ENCODE data around the gene TMC7.

The TMC7 gene

DNA sequence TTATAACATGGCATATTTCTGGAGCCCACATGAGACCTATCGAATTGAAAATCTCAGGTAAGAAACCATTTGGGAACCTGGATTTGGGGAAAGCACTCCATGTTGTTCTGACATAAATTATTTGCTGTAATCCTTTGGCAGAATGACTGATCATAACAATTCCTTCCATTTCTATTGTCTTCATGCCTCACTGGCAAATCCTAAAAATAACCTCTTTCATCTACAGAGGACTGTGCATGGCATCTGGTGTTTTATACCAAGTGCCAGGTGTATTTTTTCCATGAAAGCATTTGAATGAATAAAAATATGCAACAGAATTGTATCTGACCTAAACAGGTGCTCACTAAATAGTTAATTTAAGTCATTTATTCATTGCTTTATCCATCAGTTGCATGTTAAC is 50.0 kb downstream of the TMC7 start:
- DNase-seq: peak in 1 of 14 donors; percentile 94

DNA sequence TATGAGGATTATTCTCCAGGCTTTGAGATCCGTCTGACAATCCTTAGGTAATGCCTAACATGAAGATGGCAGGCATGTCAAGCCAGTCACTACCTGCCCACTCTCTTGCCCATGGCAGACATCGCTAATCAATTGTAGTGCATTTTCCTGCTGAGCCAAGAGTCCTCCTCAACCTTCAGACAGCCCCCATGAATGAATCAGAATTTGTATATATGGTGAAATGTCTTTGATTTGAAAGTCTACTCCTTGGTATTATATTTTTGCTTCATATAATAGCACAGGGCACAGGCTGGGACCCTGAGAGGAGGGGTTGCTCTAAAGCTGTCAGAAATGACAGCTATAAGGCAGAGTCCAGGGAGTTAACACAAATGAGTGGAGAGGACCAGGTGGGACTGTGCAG is 56.7 kb downstream of the TMC7 start:
- no peak for DNase-seq

DNA sequence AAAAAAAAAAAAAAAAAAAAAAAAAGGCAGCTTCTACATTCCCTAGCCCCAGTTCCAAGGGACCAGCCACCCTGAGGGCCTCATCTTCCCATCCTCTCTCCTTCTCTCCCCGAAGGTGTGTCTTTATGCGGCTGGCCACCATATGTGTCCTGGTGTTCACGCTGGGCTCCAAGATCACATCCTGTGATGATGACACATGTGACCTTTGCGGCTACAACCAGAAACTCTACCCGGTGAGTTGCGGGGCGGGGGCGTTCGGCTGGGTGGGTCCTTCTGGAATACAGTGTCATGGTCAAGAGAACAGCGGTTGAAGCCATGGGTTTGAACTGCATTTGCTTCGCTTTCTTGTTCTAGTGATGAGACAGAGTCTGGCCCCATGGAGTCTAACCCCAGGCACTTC is 61.0 kb downstream of the TMC7 start:
- DNase-seq: no peak

DNA sequence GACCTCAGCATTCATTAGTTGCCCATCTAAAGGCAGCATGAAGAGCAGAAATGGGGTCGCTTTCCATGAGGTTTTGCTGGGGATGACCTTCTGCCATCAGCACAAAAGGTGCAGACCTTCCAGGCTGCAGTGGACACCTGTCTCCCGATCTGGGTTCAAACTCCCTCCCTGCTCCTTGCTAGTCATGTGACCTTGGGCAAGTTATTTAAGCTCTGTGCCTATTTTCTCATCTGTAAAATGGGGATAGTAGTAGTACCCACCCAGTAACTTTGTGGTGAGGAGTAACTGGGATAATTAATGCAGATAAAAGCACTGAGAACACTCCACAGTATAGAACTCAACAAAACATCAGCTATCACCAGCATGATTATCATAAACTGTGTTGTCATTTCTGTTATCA is 62.3 kb downstream of the TMC7 start:
- DNase-seq: no peak

DNA sequence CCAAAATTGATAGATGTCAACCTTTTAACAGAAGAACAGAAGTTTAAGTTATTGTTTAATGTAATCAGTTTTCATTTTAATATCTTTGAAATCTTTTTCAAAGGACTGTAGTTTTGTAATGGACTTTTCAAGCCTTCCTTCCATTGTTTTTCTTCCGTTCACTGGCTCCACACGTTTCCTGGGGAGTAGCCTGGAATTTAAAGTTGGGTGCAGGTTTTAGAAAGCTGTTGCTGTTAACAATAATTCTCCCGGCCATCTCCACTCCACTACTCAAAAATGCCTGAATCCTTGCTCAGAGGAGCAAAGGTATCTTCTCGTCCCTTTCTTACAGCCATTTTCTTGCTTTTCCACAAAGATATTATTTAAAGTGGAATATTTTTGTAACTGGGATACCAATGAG is 79.0 kb downstream of the TMC7 start:
- DNase-seq: no peak

DNA sequence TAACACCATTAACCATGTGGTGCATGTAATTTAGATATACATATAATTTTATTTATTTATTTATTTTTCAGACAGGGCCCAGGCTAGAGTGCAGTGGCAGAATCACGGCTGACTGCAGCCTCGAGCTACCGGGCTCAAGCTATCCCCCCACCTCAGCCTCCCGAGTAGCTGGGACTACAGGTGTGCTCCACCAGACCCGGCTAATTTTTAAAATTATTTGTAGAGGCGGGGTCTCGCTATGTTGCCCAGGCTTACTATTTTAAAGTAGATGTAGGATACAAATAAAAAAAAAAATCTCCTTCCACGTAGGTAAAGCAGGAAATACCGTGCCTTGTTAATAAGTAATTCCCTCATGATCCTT is 83.2 kb downstream of the TMC7 start:
- no peak for DNase-seq

DNA sequence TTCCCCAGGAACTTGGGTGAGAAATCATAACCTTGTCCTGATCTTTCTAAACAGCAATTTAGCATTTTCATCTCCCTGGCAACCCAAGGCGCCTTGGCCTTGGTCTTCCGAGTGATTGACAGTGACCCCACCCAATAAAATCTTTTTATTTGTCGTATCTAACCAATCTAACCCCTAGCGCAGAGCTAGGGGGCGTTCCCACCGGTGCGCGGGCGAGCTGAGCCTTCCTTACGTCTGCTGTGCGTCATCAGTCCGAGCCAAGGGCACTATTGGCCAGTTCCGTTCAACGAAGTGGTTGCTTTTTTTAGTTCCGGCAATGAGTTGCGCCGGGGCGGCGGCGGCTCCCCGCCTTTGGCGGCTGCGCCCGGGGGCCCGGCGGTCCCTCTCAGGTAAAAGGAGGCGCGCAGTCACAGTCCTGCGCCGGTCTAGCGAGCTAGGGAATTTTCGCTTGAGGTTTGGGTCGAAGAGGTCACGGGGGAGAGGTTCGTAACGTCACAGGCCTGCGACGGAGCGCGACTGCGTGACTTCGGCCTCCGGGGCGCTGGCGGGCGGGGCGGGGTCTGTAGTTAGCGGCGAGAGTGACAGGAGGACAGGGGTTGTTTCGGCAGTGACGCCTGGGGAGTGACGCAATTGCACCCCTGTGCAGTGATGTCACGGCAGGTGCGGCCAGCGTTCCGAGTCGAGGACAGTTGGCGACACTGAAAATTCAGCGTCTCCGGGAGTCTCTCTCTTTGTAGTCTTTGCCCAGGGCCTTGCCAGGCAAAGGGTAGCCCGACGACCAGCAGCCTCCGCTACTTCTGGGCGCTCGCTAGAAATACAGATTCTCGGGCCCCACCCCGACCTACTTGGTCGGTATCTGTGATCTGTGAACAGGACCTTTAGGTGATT is 83.9 kb downstream of the TMC7 start, which contains the start of gene COQ7:
TSS of gene COQ7 (plus strand) at position 266 of the 888 bp plus-strand sequence. CDS start at position 317, 51 bp downstream.
- DNase-seq: peak; percentile 80 to 99 (median 98)

DNA sequence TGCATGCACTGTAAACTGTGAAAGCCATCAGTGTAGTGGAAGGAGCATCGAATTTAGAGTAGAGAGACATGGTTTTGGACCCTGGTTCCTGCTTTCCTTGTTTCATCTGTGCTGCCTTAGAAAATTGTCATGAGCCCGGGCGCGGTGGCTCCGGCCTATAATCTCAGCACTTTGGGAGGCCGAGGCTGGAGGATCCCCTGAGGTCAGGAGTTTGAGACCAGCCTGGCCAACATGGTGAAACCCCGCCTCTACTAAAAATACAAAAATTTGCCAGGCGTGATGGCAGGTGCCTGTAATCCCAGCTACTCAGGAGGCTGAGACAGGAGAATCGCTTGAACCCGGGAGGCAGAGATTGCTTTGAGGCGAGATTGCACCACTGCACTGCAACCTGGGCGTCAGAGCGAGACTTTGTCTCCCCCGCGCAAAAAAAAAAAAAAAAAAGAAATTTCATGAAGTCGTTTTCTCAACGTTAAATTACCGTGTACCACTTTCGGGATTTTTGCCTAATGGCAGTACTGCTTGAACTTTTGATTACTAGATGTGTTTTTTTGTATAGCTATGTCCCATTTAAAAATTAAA is 84.6 kb downstream of the TMC7 start:
- no peak for DNase-seq

DNA sequence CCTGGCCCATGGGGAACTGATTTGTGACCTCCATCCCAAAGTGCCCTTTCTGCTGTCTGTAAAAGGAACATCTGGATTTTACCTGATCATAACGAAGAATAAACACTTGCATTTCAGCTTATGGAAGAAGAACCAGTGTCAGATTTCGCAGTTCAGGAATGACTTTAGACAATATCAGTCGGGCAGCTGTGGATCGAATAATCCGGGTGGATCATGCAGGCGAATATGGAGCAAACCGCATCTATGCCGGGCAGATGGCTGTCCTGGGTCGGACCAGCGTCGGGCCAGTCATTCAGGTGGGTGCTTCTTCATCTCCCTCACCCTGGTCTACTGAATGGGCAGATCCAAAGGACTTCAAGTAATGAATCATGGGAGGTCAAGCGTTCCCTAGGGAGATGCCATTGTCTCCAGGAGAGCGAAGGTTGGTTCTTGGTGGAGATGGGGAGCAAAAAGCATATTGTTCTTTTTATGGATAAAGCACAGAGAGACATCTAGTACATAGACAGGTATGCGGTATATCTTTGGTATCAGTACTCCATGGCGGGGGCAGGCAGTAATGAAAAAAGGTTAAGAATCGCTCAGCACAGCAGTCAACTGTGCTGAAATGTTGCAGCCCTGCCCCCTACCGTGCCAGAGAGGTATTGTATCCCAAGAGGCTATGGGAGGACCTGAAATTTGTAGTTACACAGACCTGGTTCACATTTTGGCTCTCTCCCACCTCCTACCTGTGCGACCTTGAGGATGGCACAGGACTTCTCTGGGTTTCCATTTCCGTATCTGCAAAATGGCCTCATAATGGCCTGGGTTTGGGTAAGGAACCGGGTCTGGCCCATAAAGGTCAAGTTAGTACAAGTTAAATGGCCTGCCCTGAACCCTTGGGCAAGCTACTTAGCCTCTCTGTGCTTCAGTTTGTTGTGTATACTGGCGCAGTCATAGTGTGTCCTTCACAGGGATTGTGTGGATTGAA is 88.4 kb downstream of the TMC7 start:
- peak in 9 of 14 donors; percentile 5 to 44 (median 20) for DNase-seq

DNA sequence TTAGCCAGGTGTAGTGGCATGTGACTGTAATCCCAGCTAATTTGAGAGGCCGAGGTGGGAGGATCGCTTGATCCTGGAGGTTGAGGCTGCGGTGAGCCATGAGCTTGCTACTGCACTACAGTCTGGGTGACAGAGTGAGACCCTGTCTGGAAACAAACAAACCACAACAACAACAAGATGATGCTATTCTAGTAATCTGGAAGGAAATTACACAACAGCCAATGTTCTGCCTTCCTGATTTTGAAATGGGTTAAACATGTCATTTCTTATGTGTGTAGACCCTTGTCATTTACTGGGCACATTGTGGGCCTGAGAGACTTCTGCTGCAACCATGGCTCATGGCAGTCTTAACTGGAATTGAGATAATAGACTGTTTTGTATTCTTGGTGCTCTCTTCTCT is 89.6 kb downstream of the TMC7 start:
- DNase-seq: no peak

DNA sequence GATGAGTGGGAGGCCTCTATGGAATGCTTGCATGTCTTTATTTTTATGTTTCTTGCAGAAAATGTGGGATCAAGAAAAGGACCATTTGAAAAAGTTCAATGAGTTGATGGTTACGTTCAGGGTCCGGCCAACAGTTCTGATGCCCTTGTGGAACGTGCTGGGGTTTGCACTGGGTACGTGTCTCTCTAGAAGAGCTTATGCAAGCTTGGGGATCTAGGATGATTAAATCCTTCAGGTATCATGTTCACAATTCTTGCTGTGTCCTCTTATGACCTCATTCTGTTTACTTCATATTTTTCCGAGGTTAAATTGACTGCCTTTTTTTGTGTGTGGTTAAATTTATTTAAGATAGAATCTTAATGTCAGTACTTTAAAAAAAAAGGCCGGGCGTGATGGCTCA is 90.1 kb downstream of the TMC7 start:
- no peak for DNase-seq

DNA sequence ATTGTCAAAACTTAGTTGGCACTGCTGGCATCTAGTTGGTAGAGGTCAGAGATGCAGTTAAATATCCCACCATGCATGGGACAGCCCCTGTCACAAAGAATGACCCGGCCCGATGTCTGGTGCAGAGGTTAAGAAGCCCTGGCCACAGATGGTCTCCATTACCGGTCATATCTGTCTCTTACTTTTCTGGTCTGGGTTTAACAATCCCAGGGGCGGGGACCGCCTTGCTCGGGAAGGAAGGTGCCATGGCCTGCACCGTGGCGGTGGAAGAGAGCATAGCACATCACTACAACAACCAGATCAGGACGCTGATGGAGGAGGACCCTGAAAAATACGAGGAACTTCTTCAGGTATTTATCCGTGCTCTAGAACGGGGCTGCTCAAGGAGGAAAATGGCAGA is 91.8 kb downstream of the TMC7 start:
- no peak for DNase-seq

DNA sequence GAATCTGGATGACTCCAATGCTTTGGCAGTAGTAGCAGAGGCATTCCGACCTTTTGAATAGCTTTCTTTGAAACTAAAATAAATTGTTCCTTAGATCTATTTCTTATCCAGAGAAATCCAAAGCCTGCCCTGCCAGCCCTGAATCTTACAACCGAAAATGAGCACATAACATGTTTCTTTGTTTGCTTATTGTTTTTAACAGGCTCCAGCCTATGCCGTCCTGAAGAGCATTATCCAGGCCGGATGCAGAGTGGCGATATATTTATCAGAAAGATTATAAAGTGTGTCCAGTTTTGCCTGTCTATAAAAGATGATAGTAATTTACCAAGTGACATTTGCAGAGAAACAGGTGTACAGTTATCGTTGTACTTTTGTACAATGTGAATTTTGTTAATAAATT is 94.1 kb downstream of the TMC7 start:
- DNase-seq: no peak

DNA sequence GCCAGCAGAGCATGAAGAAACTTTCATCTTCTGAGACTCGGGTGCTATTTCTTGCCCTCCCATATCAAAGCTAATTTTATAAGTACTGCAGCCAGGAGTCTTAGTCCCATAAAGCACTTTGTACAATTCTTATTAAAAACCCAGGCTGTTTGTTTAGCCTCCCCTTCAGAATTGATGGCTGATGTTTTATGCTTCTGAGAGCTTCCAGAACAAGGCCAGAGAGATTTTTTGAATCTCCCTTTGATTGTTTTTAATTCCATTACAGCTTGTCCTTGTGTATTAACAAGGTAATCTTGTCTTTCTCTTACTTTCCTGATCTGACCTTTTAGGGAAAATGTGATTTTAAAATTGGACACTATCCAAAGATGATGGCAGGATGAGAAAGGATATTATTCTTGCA is 99.9 kb downstream of the TMC7 start:
- no peak for DNase-seq

DNA sequence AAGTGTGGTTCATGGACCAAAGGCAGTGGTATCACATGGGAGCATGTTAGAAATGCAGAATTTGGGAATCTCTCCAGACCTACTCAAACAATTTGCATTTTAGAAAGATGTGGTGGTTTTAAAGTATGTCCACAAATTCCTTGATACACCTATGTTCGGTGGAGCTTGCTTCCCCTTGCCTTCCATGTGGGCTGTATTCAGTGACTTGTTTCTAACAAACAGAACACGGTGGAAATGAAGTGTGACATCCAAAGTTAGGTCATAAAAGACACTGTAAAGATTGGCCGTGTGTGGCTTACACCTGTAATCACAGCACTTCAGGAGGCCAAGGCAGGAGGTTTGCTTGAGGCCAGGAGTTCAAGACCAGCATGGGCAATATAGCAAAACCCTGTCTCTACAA is 100.4 kb downstream of the TMC7 start:
- DNase-seq: no peak

DNA sequence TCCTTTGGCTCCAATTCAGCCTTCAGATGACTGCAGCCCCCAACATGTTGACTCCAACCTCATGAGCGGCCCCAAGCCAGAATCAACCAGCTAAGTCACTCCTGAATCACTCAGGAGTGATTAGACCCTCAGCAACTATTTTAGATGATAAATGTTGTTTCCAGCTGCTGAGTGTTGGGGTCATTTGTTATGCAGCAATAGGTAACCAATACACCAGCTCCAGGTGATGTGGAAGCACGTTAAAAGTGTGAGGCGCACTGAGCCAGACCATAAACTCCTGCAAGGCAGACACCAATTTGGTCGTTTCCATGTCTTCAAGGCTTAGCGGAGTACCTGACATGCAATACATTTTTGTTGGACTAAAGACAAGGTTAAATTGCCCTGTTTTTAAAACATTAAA is 101.1 kb downstream of the TMC7 start:
- no peak for DNase-seq

DNA sequence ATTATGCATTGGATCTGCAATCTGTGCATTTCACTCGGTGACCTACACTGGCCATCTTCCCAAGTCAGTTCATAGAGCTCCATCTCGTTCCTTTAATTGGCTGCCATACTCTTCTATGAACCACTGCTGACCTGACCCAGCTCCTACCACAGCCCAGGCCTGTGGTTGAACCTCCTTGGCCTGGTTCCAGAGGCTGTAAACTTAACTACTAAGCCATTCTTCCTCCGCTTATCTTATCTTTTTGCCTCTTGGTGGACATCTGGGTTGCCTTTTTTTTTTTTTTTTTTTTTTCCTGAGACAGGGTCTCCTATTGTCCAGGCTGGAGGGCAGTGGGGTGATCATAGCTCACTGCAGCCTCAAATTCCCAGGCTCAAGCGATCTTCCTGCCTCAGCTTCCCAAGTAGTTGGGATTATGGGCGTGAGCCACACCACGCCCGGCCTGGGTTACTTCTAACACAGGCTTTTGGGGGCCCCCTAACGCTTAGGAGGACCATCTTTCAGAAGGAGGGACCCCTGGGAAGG is 102.0 kb downstream of the TMC7 start:
- DNase-seq: no peak

DNA sequence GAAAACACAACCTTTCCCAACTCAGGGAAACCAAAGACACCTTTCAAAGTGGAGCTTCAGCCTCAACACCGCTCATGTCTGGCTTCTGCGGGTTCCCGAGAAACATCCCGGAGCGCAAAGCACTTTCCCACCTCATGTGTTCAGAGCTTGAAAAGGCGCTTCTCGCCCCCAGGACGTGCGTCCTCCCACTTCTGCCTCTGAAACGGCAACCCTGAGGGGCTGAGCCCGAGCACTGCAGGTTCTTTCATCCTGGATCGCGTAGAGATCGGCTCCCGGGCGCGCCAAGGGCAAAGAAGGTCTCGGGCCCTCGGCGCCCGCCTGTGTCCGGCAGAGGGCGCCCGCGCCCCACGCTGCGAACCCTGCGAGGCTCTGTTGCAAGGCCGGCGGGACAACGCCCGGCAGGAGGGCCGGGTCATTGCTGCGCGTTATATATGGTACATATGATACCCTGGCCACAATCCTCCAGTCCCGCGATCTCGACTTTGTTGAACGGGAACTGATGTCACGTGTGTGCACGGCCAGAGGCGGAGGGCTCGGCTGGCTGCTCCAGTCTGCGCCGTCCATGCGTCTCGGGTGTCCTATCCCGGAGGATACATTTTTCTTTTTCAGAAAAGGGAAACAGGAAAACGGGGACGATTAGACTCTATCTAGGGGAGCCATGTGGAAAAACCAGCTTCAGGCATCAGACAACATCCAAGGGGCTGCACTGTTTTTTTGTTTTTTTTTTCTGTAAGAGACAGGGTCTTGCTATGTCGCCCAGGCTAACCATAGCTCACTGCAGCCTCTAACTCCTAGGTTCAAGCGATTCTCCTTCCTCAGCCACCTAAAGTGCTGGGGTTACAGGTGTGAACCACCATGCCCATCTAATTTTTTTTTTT is 102.8 kb downstream of the TMC7 start:
- peak; percentile 2 to 86 (median 70) for DNase-seq

DNA sequence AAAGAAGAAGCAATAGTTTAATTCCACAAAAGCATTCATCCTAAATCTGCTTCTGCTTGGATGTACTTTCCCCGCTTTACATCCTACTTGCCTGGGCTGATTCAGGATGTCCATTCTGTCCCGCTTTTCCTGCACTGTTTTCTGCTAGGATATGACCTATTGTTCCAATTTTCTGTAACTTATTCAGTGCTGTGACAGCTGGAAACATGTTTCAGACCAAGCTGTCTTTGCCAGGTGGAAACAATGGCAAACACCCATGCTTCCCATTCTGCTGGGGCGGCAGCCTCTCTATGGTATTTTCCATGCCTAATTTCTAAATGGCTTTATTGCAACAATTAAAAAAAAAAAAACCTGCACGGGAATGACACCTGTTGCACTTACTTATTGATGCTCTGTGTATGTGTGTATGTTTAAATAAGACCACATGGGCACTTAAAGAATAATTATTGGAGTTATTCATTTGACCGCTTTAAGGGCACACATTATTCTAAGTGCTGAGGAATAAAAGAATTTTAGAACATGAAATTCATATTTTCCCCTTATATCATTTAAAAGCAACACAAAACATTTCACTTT is 104.7 kb downstream of the TMC7 start:
- DNase-seq: no peak

DNA sequence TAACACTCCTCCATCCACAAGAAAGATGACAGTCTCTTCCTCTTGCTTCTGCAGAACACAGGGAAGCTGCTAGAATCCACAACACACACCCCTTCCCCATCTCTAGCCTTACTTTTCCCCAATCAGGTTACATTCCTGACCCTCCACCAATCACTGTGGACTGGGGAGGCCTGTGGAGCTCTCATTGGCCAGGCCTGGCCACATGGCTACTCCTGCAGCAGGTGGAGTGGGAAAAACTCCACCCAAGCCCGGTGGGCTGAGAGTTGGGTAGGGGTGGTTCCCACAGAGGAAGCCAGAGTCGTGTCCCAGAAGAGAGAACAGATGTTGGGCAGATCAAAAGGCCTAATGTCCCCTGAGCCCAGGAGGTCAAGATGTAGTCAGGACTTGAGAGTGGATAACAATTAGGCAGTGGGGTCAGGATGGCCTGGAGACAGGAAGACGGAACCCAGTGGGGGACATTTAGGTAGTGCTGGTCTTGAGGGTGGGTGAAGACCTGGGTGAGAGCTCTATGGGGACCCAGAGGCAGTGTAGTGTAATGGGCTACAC is 105.7 kb downstream of the TMC7 start:
- DNase-seq: no peak

DNA sequence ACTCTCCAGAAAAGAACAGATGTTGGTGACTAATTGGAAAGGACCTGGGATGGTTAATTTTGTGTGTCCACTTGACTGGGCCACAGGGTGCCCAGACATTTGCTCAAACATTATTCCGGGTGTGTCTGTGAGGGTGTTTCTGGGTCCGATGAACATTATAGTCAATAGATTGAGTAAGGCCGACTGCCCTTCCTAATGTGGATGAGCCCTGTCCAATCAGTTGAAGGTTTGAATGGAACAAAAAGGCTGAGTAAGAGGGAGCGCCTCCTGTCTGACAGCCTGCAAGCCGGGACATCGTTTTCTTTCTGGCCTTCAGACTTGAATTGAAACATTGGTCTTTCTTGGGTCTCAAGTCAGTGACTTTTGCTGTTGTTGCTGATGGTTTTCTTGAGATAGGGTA is 107.2 kb downstream of the TMC7 start:
- no peak for DNase-seq

Measured in C1 segment of cervical spinal cord (tissue), 14 donors.